ENCODE data around the gene RBCK1.

The RBCK1 gene

DNA sequence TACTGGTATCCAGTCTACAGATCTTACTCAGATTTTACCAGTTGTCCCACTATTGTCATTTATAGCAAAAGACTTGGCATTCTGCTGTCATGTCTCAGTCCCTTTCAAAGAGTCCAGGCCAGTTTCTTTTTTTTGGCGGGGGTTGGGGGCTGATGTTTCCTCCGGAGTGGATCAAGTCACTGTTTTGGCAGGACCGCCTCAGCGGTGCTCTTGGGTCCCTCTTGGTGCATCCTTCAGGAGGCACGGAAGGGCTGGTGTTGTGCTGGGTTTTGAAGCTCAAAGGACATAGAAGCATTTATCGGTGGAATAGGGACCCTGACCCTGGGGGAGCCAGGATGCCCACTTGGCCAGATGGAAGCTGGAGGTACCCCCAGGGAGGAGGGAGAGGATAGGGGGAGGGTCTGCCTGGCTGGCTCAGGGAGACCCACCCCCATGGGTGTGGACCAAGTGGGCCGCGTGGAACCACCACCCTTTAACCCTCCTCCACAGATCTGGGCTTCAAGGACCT is 10.8 kb downstream of the RBCK1 start:
- DNase-seq (ENCODE audit: low read depth, low spot score), result no peak

DNA sequence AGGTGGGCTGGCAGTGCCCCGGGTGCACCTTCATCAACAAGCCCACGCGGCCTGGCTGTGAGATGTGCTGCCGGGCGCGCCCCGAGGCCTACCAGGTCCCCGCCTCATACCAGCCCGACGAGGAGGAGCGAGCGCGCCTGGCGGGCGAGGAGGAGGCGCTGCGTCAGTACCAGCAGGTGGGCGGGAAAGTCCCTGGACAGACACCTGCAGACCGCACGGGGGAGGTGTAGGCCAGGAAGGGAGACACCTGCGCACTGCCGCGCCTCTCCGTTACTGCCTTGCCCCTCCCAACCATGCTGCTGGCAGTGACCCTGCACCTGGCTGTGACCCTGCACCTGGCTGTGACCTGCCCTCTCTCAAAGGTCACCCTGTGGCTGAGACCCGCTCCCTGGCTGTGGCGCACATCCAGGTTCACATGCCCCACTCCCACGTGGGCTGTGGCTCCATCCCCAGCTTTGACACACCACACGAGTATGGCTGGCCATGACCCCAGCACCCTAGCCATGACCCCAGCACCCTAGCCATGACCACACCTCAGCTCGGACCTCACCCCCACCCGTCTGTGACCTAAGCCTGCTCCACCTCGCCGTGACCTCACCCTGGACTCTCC is 11.6 kb downstream of the RBCK1 start:
- DNase-seq (ENCODE audit: low read depth, low spot score), result no peak

DNA sequence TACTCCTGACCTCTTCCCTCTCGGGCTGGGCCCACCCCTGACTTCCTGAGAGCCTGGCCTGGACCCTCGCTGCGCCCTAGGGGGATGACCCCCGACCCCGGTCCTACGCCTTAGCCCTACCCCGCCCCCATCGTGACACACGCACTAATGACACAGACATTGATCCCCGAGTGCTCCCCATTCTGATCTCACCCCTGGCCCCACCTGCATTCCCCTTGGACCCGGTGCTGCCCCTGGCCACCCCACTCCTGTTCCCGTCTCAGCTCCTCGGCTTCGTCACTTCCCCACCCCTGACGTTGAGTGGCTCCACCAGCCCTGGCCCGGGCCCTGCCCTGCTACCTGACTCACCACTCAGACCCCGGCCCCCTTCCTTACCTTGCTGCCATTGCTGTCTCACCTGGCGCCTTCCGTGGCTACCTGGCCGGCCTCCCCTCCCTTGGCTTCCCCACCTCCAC is 12.1 kb downstream of the RBCK1 start:
- DNase-seq (ENCODE audit: low read depth, low spot score), result no peak

DNA sequence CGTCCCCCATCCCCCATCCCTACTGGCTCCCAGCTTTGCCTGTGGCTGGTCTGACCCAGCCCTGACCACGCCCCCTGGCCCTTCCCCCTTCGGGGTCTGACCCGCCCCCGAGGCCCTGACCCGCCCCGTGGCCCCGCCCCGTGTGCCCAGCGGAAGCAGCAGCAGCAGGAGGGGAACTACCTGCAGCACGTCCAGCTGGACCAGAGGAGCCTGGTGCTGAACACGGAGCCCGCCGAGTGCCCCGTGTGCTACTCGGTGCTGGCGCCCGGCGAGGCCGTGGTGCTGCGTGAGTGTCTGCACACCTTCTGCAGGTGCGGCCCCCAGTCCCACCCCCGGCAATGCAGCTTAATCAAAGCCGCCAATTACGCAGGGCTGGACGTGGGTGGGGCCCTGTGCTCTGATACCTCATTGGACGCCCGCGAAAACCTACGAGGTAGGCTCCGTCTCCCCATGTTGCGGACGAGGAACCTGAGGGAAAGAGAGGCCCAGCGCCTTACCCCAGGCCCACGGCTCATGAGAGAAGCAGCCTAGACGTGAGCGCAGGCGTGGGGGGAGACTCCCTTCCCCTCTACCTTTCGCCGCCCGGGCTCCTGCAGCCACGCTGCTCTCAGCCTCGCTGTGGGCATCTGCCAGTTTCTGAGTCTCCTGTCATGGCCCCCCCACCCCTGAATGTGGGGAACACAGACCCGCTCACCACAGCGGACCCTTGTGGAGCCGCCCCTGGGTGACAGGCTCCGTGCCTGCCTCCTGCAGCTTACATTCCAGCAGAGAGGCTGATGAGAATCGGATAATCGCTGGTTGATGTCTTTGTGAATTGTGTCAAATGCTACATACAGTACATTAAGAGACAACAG is 12.8 kb downstream of the RBCK1 start:
- DNase-seq (ENCODE audit: low read depth, low spot score), result no peak

GRCh38 chr20:421685-422250 is 13.7 kb downstream of the RBCK1 start:
- no peak for DNase-seq (ENCODE audit: low read depth, low spot score)

- DNase-seq (ENCODE audit: low read depth, low spot score), result no peak
These were observed 18.5 kb downstream of the RBCK1 start for GRCh38 chr20:426566-426965.

DNA sequence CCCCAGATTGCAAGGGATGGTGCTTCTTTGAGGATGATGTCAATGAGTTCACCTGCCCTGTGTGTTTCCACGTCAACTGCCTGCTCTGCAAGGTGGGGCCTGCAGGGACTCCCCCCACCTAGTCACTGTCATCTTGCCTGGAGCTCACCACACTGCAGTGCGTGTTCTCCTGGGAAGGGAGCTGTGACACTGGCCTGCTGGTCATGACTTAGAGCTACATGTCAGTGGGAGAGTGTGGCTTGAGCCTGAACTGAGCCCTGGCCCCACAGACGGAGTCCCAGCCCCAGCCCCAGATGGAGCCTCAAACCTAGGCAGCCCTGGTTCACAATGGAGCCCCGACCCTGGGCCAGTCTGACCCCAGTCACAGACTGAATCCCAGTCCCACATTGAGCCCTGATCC is 19.3 kb downstream of the RBCK1 start:
- DNase-seq (ENCODE audit: low read depth, low spot score), result no peak

GRCh38 chr20:427849-428657 is 20.0 kb downstream of the RBCK1 start:
- DNase-seq (ENCODE audit: low read depth, low spot score), result no peak

GRCh38 chr20:428658-429200 is 20.6 kb downstream of the RBCK1 start:
- DNase-seq (ENCODE audit: low read depth, low spot score), result no peak

DNA sequence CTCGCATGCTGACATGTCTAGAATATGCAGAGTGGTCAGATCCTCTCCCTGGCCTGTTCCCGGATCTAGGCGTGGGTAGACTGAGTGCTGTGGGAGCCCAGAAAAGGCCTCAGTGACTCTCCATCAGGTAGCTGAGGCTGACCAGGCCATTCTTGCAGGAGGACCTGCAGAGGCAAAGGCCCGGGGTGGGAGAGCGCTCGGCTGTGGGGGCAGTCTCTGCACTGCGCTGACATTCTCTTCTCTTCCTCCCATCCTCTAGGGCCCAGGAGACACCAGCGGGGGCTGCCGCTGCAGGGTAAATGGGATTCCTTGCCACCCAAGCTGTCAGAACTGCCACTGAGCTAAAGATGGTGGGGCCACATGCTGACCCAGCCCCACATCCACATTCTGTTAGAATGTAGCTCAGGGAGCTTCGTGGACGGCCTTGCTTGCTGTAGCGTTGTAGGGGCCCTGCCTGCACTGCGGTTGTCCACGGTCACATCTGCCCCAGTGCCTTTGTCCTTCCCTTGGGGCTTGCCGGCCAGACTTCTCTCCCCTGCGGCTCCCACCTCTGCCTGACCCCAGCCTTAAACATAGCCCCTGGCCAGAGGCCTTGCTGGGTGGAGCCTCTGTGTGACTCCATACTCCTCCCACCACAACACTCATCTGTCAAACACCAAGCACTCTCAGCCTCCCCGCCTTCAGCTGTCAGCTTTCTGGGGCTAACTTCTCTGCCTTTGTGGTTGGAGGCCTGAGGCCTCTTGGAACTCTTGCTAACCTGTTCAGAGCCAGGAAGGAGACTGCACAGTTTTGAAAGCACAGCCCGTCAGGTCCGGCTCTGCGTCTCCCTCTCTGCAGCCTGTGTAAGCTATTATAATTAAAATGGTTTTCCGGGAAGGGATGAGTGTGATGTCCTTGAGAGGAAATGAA is 22.2 kb downstream of the RBCK1 start:
- DNase-seq (ENCODE audit: low read depth, low spot score), result no peak

GRCh38 chr20:431012-431904 is 23.2 kb downstream of the RBCK1 start:
- DNase-seq (ENCODE audit: low read depth, low spot score), result no peak

- DNase-seq (ENCODE audit: low read depth, low spot score), result no peak
These were observed 24.1 kb downstream of the RBCK1 start for GRCh38 chr20:432208-432607.

- DNase-seq (ENCODE audit: low read depth, low spot score), result no peak
These were observed 24.7 kb downstream of the RBCK1 start for GRCh38 chr20:432677-433299.

DNA sequence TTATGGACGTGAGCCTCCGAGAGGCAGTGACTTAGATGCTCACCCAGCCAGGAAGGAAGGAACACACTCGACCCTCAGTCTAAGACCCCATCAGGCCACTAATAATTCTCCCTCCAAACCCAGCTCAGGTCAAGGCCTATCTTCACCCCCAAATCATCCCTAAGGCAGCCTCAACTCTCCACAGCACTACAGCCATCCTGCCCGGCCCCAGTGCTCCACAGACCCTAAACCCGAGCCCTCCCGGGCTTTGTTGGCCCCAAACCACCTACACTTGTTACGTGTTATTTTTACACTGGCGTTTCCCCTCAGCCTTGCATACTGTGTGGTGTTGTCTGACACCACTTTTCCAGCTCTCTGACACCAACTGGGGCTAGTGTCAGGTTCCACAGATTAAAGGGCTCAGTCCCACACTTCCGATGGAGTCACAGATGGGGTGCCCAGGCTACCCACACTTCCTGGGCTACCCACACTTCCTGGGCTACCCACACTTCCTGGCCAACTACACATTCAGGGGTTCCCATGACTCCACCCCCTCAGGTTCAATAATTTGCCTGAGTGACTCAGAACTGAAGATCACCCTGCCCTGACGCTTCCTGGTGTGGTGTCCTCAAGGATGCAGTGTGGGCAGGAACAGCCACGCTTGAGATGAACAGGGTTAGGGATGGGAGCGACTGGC is 25.3 kb downstream of the RBCK1 start:
- no peak for DNase-seq (ENCODE audit: low read depth, low spot score)

DNA sequence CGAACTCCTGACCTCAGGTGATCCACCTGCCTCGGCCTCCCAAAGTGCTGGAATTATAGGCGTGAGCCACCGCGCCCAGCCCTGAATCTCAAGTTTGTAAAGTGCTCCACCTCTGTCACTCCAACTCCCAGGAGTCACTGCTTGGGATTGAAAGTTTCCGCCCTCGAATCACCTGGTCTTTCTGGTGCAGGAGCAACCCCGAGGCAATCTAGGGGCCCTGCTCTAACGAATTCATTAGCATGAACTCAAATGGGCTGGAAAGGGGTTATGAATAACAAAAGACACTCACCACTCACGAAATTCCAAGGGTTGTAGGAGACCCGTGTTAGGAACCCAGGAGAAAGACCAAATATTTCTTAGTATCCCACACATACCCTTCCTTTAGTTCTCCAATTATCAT is 26.1 kb downstream of the RBCK1 start:
- DNase-seq (ENCODE audit: low read depth, low spot score), result no peak

DNA sequence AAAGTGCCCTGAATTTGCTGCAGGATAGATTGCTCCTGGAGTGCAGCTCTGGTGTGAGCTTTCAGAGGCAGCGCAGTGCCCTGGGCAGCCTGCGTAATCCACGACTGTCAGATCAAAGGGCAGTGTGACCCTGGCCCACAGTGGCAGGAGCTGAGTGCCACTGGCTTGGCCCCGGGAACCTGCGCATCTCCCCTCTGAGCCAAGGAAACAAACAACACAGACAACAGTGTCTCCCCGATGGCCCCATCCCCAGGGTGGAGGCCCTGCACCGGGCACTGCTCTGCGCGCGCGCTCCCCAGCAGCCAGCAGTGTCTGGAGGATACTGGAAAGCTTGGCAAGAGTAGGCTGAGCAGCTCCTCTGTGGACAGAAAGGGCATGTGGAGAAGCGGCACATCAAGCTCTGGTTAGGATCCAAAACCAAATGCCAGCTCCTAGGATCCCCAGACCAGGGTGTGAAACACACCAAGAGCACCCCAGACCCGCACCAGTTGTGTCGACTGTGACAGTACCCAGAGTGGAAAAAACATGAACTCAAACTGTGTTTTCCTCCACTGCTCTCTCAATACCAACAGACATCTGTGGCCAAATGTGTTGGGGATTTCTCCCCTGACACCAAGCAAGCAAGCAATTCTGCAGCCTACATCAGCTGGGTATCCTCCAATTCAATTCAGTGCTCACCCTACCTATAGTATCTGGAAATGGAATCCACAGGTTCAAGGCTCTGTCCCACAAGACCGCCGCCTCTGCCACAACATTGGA is 26.7 kb downstream of the RBCK1 start:
- no peak for DNase-seq (ENCODE audit: low read depth, low spot score)

DNA sequence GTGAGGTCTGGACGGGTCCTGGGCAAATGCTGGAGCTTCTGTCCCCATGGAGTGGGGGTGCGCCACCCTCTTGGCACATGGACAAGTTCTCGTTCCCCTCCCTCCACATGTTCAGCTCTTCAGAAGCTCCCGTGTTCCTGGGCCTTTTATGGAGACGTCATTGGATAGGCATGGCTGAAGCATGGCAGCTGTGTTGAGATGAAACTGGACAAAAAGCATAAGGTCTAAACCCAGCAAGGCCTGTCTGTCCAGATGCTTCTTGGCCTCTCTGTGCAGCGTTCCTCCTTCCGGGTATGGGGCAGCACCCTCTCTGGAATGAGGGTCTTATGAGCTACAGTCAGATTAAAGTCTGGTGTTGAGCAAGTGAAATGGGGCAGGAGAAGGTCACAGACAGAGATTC is 27.5 kb downstream of the RBCK1 start:
- no peak for DNase-seq (ENCODE audit: low read depth, low spot score)

GRCh38 chr20:436476-436875 is 28.4 kb downstream of the RBCK1 start:
- no peak for DNase-seq (ENCODE audit: low read depth, low spot score)
